K562 treated with DMSO at 1 percent for 12 hours (cell line): Measurements from ENCODE around the gene ADGRL2. TPM values are rescaled to one million over a fixed set of nuclear protein-coding genes. Genes with fewer than 3 reads are reported as not detected.

ENCODE experiments used
- total RNA-seq: library from RNA; unstranded; fragments of 300-600 nt; gene quantifications from 2 replicates; pipeline ENCODE4 v1.2.3, GENCODE V29; 2022; ENCODE audit not compliant: insufficient read depth

ADGRL2 gene
- not detected in 2 replicates for total RNA-seq

DNA sequence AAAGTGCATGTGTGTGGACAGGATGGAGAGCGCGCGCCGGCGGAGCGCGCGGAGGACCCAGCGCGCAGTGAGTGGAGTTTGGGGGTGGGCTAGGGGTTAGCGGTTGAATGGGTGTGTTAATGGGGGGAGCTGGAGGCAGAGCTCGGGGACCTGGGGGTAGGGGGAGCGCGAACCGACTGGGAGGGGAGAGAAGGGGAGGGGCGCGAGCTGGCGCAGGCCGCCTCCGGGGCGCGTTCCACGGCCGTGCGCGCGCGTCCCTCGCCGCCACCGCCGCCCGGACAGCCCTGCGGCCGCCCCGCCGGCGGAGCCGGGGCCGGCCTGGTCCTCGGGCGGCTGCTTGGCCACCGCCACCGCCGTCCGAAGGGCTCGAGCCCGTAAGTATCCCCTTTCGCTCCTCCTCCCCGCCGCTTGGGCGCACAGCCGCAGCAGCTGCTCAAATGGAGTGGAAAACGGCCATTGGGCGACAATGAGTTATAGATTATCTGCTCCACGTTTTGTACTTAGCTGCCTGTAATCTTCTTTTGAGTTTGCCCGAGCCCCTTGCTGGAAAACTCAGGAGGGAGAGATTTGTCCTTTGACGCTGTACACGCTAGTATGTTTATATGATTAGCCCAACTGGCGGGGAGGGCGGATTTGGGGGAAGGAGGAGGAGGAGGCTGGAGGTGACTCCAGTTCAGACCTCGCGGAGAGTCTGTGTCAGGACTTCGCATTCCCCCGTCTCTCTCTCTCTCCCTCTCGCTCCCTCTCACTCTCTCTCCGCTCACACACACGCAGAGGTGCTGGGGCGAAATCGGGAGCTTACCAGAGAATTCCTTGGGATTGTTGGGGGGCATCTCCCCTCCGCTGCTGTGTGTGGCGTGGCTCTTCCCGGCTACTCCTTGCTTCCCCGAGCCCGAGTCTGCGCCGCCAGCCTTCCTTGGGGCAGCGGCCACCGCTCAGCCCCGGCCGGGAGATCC lies at the start of gene ADGRL2:
ADGRL2 (plus strand) TSS at position 240 of the 956 bp plus-strand sequence. CDS start 36,051 bp downstream, outside the sequence.

